Progenitor cell of endocrine pancreas (in vitro differentiated cells): ENCODE data around the gene AOPEP. TPM values are rescaled to one million over a fixed set of nuclear protein-coding genes. Genes with fewer than 3 reads are reported as not detected.
"Not testable (repeated sequence)": the region's sequence is repeated elsewhere in the genome, so short reads cannot be mapped to it uniquely, and the experiment has no call there.

ENCODE experiments used
- DNase-seq: peaks from one replicate; pipeline ENCODE4 v3.0.0; 2021; ENCODE audit warnings: low spot score; ENCODE audit not compliant: unreplicated experiment
- H3K27ac Mint-ChIP-seq: 2 replicates; pipeline ENCODE4 v1.8.0; 2021; ENCODE audit warnings: mild to moderate bottlenecking, moderate library complexity, mixed read lengths
- H3K27me3 Mint-ChIP-seq: 2 replicates; pipeline ENCODE4 v1.8.0; 2021; ENCODE audit warnings: mixed read lengths
- H3K36me3 Mint-ChIP-seq: 2 replicates; pipeline ENCODE4 v1.8.0; 2022; ENCODE audit warnings: mixed read lengths; ENCODE audit not compliant: insufficient read depth
- H3K4me1 Mint-ChIP-seq: 2 replicates; pipeline ENCODE4 v1.8.0; 2021; ENCODE audit warnings: low read depth, mixed read lengths
- H3K4me3 Mint-ChIP-seq: 2 replicates; pipeline ENCODE4 v1.8.0; 2021; ENCODE audit warnings: low read depth, mild to moderate bottlenecking, moderate library complexity, mixed read lengths
- H3K9me3 Mint-ChIP-seq: 2 replicates; pipeline ENCODE4 v1.8.0; 2021; ENCODE audit warnings: low read depth, mixed read lengths
- total RNA-seq: library from RNA; stranded (reverse); gene quantifications from 2 replicates; pipeline ENCODE4 v1.2.1, GENCODE V29; 2021
- TF ChIP-seq, protein P1 (sequence below): fragments of 200-600 bp; sonication (generic); IDR thresholded peaks from one replicate; pipeline ENCODE4 v1.5.0; 2021; ENCODE audit warnings: antibody characterized with exemption, mild to moderate bottlenecking; ENCODE audit not compliant: unreplicated experiment

Gene AOPEP
- total RNA-seq, 1 donor from 2014 or later = 58.2 TPM

DNA sequence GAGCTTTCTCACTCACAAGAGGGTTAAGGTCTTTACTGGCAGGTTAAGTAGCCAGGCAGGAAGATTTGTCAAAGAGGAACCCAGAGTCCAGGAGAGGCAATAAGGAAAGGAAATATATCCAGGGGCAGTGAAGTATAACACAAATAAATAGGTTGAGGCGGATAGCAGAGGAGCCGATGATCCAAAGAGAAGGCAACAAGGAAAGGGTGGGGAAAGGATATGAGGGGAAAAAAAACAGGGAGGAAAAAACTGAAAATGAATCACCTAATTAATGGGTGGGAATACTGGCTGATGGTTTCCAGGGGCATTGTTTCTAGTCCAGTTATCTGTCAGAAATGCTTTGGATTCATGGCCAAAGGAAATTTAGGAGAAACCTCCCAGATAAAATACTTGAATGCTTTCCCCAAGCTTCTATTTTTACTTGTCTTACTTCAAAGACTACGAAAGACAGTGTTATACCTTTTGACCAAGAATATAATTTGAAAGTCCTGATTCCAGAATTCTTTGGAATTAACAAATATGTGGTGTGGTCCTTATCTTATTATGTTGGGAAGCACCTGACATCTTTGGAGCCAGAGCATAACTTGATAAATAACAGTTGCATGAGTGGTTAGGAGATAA, 146.5 kb downstream of the AOPEP start:
- Mint-ChIP-seq H3K4me3 (no peak overlapping the region), H3K4me1 (peaks cover 19% of the 10 kb centered on the region), H3K36me3 (no peaks in the 10 kb centered on the region), H3K27ac (peak overlapping the region; percentile 21), H3K9me3 (no peaks in the 10 kb centered on the region), H3K27me3 (no peaks in the 10 kb centered on the region)
- TF ChIP-seq, protein P1, sequence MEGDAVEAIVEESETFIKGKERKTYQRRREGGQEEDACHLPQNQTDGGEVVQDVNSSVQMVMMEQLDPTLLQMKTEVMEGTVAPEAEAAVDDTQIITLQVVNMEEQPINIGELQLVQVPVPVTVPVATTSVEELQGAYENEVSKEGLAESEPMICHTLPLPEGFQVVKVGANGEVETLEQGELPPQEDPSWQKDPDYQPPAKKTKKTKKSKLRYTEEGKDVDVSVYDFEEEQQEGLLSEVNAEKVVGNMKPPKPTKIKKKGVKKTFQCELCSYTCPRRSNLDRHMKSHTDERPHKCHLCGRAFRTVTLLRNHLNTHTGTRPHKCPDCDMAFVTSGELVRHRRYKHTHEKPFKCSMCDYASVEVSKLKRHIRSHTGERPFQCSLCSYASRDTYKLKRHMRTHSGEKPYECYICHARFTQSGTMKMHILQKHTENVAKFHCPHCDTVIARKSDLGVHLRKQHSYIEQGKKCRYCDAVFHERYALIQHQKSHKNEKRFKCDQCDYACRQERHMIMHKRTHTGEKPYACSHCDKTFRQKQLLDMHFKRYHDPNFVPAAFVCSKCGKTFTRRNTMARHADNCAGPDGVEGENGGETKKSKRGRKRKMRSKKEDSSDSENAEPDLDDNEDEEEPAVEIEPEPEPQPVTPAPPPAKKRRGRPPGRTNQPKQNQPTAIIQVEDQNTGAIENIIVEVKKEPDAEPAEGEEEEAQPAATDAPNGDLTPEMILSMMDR = no peak
- no peak for DNase-seq

DNA sequence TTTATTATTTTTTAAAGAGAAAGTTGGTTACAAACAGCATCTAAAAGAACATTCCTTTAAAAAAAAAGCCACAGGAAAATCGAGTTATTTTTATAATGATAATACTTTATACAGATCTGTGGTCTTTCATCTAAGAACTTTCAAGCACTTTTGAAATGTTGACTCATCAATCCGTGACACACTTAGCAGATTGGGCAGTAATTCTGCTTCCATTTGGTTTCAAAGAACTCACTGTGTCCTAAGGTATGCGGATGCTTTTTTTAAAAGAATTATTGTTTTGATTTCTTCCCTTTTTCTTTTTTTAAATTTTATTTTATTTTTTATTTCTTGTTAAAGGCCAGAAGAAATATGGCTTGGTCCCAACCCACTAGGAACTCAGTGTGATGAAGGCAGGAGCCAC, 147.8 kb downstream of the AOPEP start:
- H3K27me3 Mint-ChIP-seq = no peaks in the 10 kb centered on the region

DNA sequence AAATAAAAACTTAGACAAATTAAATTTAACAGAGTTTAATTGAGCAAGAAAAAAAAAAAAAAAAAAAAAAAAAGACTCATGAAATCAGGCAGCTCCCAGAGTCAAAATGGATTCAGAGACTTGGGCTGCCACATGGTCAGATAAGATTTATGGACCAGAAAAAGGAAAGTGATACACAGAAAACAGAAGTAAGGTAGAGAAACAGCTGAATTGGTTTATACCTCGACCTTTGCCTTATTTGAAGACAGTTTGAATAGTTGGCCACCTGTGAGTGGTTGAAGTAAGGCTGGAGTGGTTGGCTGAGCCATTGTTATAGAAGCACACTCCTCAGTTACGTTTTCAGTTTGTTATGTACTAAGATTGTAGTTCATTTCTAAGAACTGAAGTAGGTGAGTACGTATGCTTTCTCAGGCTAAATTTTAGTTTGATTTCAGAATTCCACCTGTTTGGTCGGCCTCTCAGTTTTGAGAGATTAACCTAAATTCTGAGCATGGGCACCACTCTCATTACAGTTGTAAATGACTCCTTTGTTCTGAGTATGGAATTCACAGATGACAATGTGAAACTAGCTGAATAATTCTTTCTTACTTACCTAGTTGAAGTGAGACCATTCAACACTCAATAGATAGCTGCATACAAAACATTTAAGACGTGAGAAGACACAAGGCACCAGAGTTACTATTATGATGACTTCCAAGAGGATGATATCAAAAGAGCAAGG, 149.0 kb downstream of the AOPEP start:
- Mint-ChIP-seq H3K9me3 (no peaks in the 10 kb centered on the region), H3K27me3 (no peaks in the 10 kb centered on the region), H3K36me3 (no peaks in the 10 kb centered on the region), H3K4me3 (no peak overlapping the region), H3K4me1 (peaks cover 9% of the 10 kb centered on the region), H3K27ac (peak overlapping the region; percentile 7)
- DNase-seq = no peak
- TF ChIP-seq, protein P1 = no peak

More for the DNA sequence above, 147.8 kb downstream of the AOPEP start:
- TF ChIP-seq, protein P1 = no peak
- no peak for DNase-seq
- H3K36me3 Mint-ChIP-seq = no peaks in the 10 kb centered on the region
- H3K4me3 Mint-ChIP-seq = no peak overlapping the region
- H3K4me1 Mint-ChIP-seq = peaks cover 11% of the 10 kb centered on the region
- H3K27ac Mint-ChIP-seq = no peak overlapping the region
- H3K9me3 Mint-ChIP-seq = no peaks in the 10 kb centered on the region

DNA sequence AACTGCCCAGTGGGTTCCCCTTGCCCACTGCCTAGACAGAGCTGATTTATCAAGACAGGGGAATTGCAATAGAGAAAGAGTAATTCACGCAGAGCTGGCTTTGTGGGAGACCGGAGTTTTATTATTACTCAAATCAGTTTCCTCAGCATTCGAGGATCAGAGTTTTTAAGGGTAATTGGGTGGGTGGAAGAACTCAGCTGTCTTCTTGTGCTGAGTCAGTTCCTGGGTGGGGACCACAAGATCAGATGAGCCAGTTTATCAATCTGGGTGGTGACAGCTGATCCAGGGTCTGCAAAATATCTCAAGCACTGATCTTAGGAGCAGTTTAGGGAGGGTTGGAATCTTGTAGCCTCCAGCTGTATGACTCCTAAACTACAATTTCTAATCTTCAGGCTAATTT, 152.3 kb downstream of the AOPEP start:
- H3K4me1 Mint-ChIP-seq, H3K4me3 Mint-ChIP-seq, H3K27ac Mint-ChIP-seq, DNase-seq, H3K36me3 Mint-ChIP-seq, H3K9me3 Mint-ChIP-seq, H3K27me3 Mint-ChIP-seq: not testable (repeated sequence)

DNA sequence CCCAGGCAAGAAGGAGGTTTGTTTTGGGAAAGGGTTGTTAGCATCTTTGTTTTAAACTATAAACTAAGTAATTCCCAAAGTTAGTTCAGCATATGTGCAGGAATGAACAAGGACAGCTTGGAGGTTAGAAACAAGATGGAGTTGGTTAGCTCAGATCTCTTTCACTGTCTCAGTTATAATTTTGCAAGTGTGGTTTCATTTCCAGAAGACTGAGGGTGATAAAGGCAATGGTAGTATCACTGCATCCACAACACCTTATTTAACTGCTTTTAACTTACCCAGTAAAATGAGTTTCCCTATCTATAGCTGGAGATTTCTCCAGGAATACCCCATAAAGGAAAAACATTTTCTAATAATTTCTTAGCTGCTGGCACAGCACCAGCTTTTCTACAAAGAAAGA, 152.7 kb downstream of the AOPEP start:
- Mint-ChIP-seq H3K4me3 (no peak overlapping the region), H3K27me3 (no peaks in the 10 kb centered on the region), H3K27ac (no peak overlapping the region), H3K36me3 (no peaks in the 10 kb centered on the region), H3K9me3 (no peaks in the 10 kb centered on the region), H3K4me1 (peaks cover 9% of the 10 kb centered on the region)
- DNase-seq = no peak
- TF ChIP-seq, protein P1 = no peak

DNA sequence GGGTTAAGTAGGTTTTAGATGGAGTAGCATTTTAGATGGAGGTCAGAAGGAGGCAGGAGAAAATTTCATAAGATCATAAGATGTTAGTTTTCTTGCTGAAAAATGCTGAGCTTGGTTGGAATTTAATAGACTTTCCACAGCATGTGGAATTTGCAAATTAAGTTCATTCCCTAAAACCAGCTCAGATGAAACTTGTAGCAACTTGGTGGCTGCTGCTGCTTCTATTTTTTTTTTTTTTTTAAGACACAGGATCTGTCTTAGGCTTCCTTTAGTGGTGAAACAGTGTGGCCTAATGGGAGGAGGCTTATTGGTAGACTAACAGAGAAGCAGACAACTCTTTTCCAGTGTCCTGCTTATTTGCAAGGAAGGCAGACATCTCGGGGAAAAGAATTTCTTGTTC, 154.5 kb downstream of the AOPEP start:
- H3K27ac Mint-ChIP-seq = no peak overlapping the region
- H3K4me1 Mint-ChIP-seq = peaks cover 17% of the 10 kb centered on the region
- TF ChIP-seq, protein P1 = no peak
- DNase-seq = no peak
- H3K4me3 Mint-ChIP-seq = no peak overlapping the region
- no peaks in the 10 kb centered on the region for H3K9me3 Mint-ChIP-seq
- H3K27me3 Mint-ChIP-seq = no peaks in the 10 kb centered on the region
- no peaks in the 10 kb centered on the region for H3K36me3 Mint-ChIP-seq
